Panc1 (cell line): ENCODE measurements around the gene TMCC1. TPM values are rescaled to one million over a fixed set of nuclear protein-coding genes. Genes with fewer than 3 reads are reported as not detected.

Experiments used
- ATAC-seq: fragments of 200-7000 bp; cut with Tn5 transposase; 2 replicates; pipeline ENCODE4 v1.9.1; 2020; ENCODE audit warnings: mild to moderate bottlenecking, moderate library complexity
- BruUV-seq: library from RNA; stranded (reverse); fragments of 400-500 nt; replicated peaks from 2 replicates; lab custom pipeline; 2021; lab: Mats Ljungman, UMichigan
- CTCF ChIA-PET: fragments of 300-600 bp; sonication (Branson Sonifier 250); formaldehyde crosslinking; loops from one replicate; lab custom pipeline; 2022; ENCODE audit warnings: antibody characterized with exemption; lab: Charles Lee
- POLR2A ChIA-PET: fragments of 300-600 bp; sonication (Branson Sonifier 250); formaldehyde crosslinking; loops from one replicate; lab custom pipeline; 2022; ENCODE audit warnings: antibody characterized with exemption; lab: Charles Lee
- DNase-seq: peaks from one replicate; pipeline ENCODE4 v3.0.0-alpha.2; 2010; ENCODE audit warnings: low read depth, low spot score
- H3K27ac ChIP-seq: 2 replicates; pipeline ENCODE4 v1.5.1; 2011; ENCODE audit warnings: mild to moderate bottlenecking, low read length, inconsistent platforms
- H3K27me3 ChIP-seq: fragments of 200-500 bp; sonication (Bioruptor generic); 2 replicates; pipeline ENCODE4 v1.6.0; 2014; ENCODE audit warnings: low read length, inconsistent platforms; ENCODE audit not compliant: control insufficient read depth, insufficient read depth
- H3K36me3 ChIP-seq: fragments of 200-500 bp; sonication (Bioruptor generic); 2 replicates; pipeline ENCODE4 v1.5.1; 2014; ENCODE audit warnings: inconsistent platforms, mild to moderate bottlenecking, low read length, moderate library complexity; ENCODE audit not compliant: control insufficient read depth, insufficient read depth
- H3K4me1 ChIP-seq: 2 replicates; pipeline ENCODE4 v1.5.1; 2011; ENCODE audit warnings: inconsistent platforms, mild to moderate bottlenecking, low read length, moderate library complexity; ENCODE audit not compliant: control insufficient read depth, insufficient read depth
- H3K4me3 ChIP-seq, 2 experiments: 2 replicates each; pipeline ENCODE4 v1.5.1; 2011 to 2012; ENCODE audit warnings: low read depth in 2 of 2, low read length in 2 of 2, mild to moderate bottlenecking in 2 of 2, inconsistent platforms in 1 of 2, moderate library complexity in 1 of 2
- H3K9me3 ChIP-seq: fragments of 200-500 bp; sonication (Bioruptor generic); 2 replicates; pipeline ENCODE4 v1.5.1; 2014; ENCODE audit warnings: low read depth, mild to moderate bottlenecking, inconsistent platforms, low read length, moderate library complexity; ENCODE audit not compliant: control insufficient read depth, insufficient read depth
- CTCF ChIP-seq: fragments of 450-650 bp; IDR thresholded peaks from 2 replicates; pipeline ENCODE4 v1.5.1; 2017; ENCODE audit warnings: mild to moderate bottlenecking
- POLR2AphosphoS5 ChIP-seq: IDR thresholded peaks from 2 replicates; pipeline ENCODE4 v1.6.1; 2012; ENCODE audit warnings: mild to moderate bottlenecking, low read depth, low read length, moderate library complexity
- REST ChIP-seq, 2 experiments: IDR thresholded peaks; 2 replicates each; pipeline ENCODE4 v1.6.1; 2011 to 2012; ENCODE audit warnings: low read depth in 2 of 2, control low read depth in 1 of 2, low read length in 1 of 2, mild to moderate bottlenecking in 1 of 2, moderate library complexity in 1 of 2; ENCODE audit not compliant: insufficient read depth in 1 of 2
- SIN3A ChIP-seq: IDR thresholded peaks from 2 replicates; pipeline ENCODE4 v1.6.1; 2012; ENCODE audit warnings: low read depth, mild to moderate bottlenecking, low read length, moderate library complexity, borderline replicate concordance; ENCODE audit not compliant: insufficient read depth
- TCF7L2 ChIP-seq: IDR thresholded peaks from 2 replicates; pipeline ENCODE4 v1.6.1; 2011; ENCODE audit warnings: mild to moderate bottlenecking, low read depth, low read length, inconsistent platforms
- in situ Hi-C: cut with HindIII; loops from 2 replicates; pipeline ENCODE4 v1.10.0; 2016; ENCODE audit warnings: low sequenced_read_pairs, low pct_unique_long_range_greater_than_20kb
- intact Hi-C: fragments of 100-400 bp; cut with micrococcal nuclease; formaldehyde crosslinking; loops from one replicate; pipeline ENCODE4 v1.10.0; 2022; ENCODE audit not compliant: unreplicated experiment
- total RNA-seq: library from RNA; stranded (reverse); gene quantifications from one replicate; pipeline ENCODE4 v1.2.1, GENCODE V29; 2021; ENCODE audit not compliant: unreplicated experiment

The TMCC1 gene
- total RNA-seq, 1 experiment from 2014 or later: 33.2 TPM

- BruUV-seq: no TSS peak
- Histone ChIP-seq H3K4me3 (no peak overlapping the region), H3K36me3 (no peaks in the 10 kb centered on the region), H3K4me1 (peaks cover 10% of the 10 kb centered on the region), H3K9me3 (no peaks in the 10 kb centered on the region), H3K27ac (no peak overlapping the region), H3K27me3 (no peaks in the 10 kb centered on the region)
- ChIA-PET POLR2A (no interaction called here), CTCF (interaction anchor here (0.5 kb wide), 1 partner anchor 8 kb away, joined by 5 read pairs; no protein-coding TSS in a partner anchor)
- no peak for TF ChIP-seq CTCF
- TF ChIP-seq SIN3A: no peak
- no peak for TF ChIP-seq REST (IDR thresholded peaks at IDR 0.05; ENCODE audit: insufficient read depth in 1 of 2, low read depth in 2 of 2, low read length in 1 of 2)
- in situ Hi-C loops (no loop called here), intact Hi-C loops (no loop called here)
- ATAC-seq (no peak), DNase-seq (no peak)
Measured at GRCh38 chr3:129684270-129684669, 209.2 kb downstream of the TMCC1 start.

GRCh38 chr3:129683201-129683600 lies 210.3 kb downstream of the TMCC1 start:
- Histone ChIP-seq H3K4me1 (peaks cover 10% of the 10 kb centered on the region), H3K27me3 (no peaks in the 10 kb centered on the region), H3K9me3 (no peaks in the 10 kb centered on the region), H3K4me3 (no peak overlapping the region), H3K27ac (no peak overlapping the region), H3K36me3 (no peaks in the 10 kb centered on the region)
- ATAC-seq (no peak), DNase-seq (no peak)
- TF ChIP-seq POLR2AphosphoS5: no peak
- no peak for TF ChIP-seq SIN3A
- no peak for TF ChIP-seq REST (IDR thresholded peaks at IDR 0.05; ENCODE audit: insufficient read depth in 1 of 2, low read depth in 2 of 2, low read length in 1 of 2)
- TF ChIP-seq CTCF: no peak
- TF ChIP-seq TCF7L2: no peak
- ChIA-PET CTCF (no interaction called here), POLR2A (no interaction called here)
- intact Hi-C loops: no loop called here
- in situ Hi-C loops: no loop called here
- no TSS peak for BruUV-seq
